Left ventricle myocardium inferior (tissue), 1 donor: ENCODE measurements around the gene RNF151. TPM values are rescaled to one million over a fixed set of nuclear protein-coding genes. Genes with fewer than 3 reads are reported as not detected.
A peak's percentile ranks its signal among the peaks of the same experiment; 100 is the strongest.

Experiments used
- DNase-seq: peaks from one replicate; pipeline ENCODE4 v3.0.0-alpha.2; 2020
- H3K27ac ChIP-seq: fragments of 200-600 bp; replicated peaks from 2 replicates; pipeline ENCODE4 v1.8.0; 2021
- H3K27me3 ChIP-seq: fragments of 200-600 bp; 2 replicates; pipeline ENCODE4 v1.8.0; 2021; ENCODE audit warnings: low read depth
- H3K36me3 ChIP-seq: fragments of 200-600 bp; 2 replicates; pipeline ENCODE4 v1.8.0; 2021
- H3K4me1 ChIP-seq: fragments of 200-600 bp; 2 replicates; pipeline ENCODE4 v1.8.0; 2021
- H3K4me3 ChIP-seq: fragments of 200-600 bp; 2 replicates; pipeline ENCODE4 v1.8.0; 2021; ENCODE audit warnings: mild to moderate bottlenecking, moderate library complexity
- H3K9me3 ChIP-seq: fragments of 200-600 bp; replicated peaks from 2 replicates; pipeline ENCODE4 v1.8.0; 2021
- intact Hi-C: fragments of 100-400 bp; cut with micrococcal nuclease; formaldehyde crosslinking; loops from one replicate; pipeline ENCODE4 v1.11.0; 2022
- total RNA-seq: library from RNA; stranded (reverse); fragmentation: NEBNext Ultra II Directional; extraction: Animal tissue kit (Norgen Biotek cat#: 25700); gene quantifications from one replicate; pipeline ENCODE4 v1.2.1, GENCODE V29; 2021
- TF ChIP-seq, protein P1 (sequence below): fragments of 200-600 bp; IDR thresholded peaks from 2 replicates; pipeline ENCODE4 v1.8.0; 2021; ENCODE audit warnings: antibody characterized with exemption, mild to moderate bottlenecking, borderline replicate concordance
- donor health status: DM: no; HTN: yes; CAD: no; lungs with severe emphysema.

RNF151 gene
- total RNA-seq, 1 donor from 2014 or later: not detected

DNA sequence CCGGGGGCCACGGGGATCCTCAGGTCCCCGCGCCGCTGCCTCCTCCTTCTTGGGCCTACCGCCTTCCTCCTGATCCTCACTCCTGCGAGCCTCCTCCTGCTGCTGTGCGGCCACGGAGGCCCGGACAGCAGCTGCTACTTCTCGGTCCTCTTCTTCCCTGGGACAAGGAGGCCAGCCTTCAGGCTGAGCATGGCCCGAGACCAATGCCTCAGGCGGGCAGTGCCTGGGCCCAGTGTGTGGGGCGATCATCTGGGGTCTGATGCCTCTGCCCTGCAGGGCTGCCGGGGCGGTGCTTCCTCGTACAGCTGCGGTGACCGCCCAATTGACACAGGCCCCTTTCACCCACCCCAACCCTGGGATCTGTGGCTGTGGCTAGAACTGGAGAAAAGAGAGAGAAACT, 34.4 kb downstream of the RNF151 start:
- Histone ChIP-seq H3K4me3 (no peak overlapping the region), H3K9me3 (no peaks in the 10 kb centered on the region), H3K27me3 (no peaks in the 10 kb centered on the region), H3K36me3 (peaks cover 65% of the 10 kb centered on the region), H3K4me1 (peaks cover 31% of the 10 kb centered on the region), H3K27ac (no peak overlapping the region)
- DNase-seq: no peak
- TF ChIP-seq, protein P1, sequence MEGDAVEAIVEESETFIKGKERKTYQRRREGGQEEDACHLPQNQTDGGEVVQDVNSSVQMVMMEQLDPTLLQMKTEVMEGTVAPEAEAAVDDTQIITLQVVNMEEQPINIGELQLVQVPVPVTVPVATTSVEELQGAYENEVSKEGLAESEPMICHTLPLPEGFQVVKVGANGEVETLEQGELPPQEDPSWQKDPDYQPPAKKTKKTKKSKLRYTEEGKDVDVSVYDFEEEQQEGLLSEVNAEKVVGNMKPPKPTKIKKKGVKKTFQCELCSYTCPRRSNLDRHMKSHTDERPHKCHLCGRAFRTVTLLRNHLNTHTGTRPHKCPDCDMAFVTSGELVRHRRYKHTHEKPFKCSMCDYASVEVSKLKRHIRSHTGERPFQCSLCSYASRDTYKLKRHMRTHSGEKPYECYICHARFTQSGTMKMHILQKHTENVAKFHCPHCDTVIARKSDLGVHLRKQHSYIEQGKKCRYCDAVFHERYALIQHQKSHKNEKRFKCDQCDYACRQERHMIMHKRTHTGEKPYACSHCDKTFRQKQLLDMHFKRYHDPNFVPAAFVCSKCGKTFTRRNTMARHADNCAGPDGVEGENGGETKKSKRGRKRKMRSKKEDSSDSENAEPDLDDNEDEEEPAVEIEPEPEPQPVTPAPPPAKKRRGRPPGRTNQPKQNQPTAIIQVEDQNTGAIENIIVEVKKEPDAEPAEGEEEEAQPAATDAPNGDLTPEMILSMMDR: no peak
- intact Hi-C loops: no loop called here

DNA sequence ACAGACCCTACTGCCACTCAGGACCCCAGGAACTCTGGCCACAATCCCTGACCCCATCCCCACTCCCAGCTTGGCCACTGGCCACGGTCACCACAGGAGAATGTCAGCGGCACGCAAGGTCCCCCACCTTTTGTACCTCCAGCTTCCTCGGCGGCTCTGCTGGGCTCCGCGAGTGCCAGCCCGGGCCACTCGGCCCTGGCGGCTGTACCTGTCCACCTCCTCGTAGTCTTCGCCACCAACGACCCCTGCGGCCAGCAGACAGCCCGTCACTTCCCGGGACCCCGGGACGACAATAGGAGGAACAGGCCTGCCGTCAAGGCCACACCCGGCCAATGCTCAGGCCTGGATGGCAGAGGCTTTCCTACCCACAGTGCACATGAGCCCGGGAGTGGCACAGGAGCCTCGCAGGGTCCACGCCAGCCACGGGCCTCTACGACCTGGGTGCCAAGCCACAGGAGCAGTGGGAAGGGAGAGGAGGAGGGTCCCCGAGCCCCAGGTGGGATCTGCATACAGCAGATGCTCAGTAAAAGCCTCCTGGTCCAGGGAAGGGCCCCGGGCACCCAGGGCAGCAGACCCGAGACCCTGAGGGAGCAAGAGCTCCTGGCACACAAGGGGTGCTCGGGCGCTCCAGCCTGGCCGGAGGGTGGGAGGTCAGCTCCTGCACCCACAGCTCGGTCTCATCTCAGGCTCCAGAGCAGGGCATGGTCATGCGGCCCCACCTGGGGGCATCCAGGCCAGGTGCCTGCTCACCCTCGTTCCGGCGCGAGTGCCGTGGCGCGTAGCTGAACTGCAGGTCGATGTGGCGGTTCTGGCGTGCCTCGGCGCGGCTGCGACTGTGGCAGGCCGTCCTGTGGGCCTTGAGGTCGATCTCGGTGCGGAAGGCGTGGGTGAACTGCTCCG, 35.0 kb downstream of the RNF151 start:
- Histone ChIP-seq H3K9me3 (no peaks in the 10 kb centered on the region), H3K4me3 (no peak overlapping the region), H3K27me3 (no peaks in the 10 kb centered on the region), H3K27ac (no peak overlapping the region), H3K4me1 (peaks cover 37% of the 10 kb centered on the region), H3K36me3 (peaks cover 64% of the 10 kb centered on the region)
- no peak for DNase-seq
- TF ChIP-seq, protein P1: no peak
- intact Hi-C loops: no loop called here

DNA sequence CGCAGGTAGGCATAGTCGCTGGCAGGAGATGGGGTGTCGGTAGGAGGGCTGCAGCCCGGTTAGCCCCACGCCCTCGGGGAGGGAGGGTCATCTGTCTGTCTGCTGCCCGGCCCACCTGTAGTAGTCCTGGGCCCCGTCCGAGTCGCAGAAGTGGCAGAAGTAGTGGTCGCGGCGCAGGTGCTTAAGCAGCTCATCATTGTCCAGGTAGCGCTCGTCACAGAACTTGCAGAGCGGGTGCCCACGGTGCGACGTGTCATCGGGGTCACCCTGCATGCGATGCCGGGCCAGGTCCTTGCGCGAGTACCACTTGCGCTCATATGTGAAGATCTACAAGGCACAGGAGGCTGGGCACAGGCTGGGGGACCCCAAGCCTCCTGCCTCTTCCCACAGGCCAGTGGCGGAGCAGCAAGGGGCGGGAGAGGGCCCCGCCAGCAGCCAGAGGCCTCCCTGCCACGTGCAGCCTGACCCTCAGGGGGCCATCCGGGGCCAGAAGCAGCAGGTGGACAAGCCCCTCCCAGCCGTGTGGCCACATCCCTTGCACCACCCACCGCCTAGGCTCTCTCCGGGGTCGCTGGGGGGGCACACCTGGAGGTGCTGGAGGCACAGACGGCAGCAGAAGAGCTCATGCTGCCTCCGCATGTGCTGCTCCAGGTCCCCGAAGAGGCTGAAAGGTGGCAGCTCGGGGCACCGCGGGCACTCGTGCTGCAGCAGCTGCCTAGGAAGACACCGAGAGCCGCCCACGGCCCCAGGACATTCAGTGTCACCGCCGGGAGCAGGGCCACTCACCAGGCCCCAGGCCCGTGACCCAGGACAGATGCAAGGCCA, 36.0 kb downstream of the RNF151 start:
- no peak for DNase-seq
- intact Hi-C loops: no loop called here
- H3K27me3 ChIP-seq: no peaks in the 10 kb centered on the region
- no peaks in the 10 kb centered on the region for H3K9me3 ChIP-seq
- H3K27ac ChIP-seq: no peak overlapping the region
- peaks cover 46% of the 10 kb centered on the region for H3K4me1 ChIP-seq
- TF ChIP-seq, protein P1: no peak
- peaks cover 57% of the 10 kb centered on the region for H3K36me3 ChIP-seq
- H3K4me3 ChIP-seq: no peak overlapping the region

DNA sequence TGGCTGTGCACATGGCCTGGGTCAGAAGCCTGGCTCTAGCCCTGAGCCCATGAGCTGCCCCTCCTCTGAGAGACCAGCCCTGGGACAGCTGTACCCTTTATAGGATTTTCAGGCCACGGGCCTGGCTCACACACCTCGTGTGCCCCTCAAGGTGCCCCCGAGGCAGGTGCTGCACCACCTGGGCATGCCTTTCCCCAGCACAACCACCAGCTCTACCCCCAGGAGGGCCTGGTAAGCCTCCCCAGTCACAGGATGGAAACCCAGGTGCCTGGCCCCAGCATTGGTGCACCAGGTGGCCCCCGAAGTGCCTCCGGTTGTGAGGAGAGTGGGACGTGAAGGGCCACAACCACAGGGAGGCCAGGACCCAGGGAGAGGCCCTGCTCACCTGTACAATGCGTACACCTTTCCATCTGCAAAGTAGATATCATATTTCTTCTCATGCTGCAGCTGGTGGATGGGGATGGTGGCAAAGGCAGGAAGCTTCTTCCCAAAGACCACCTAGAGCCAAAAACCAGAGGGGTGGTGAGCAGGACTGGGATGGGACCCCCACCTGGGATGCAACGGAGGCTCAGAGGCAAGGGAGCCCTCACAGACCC, 36.7 kb downstream of the RNF151 start:
- intact Hi-C loops: no loop called here
- peaks cover 53% of the 10 kb centered on the region for H3K4me1 ChIP-seq
- H3K27me3 ChIP-seq: no peaks in the 10 kb centered on the region
- H3K9me3 ChIP-seq: no peaks in the 10 kb centered on the region
- H3K27ac ChIP-seq: peak overlapping the region; percentile 71
- no peak for DNase-seq
- TF ChIP-seq, protein P1: no peak
- H3K36me3 ChIP-seq: peaks cover 50% of the 10 kb centered on the region
- no peak overlapping the region for H3K4me3 ChIP-seq
